ENCODE data around the gene FMNL3. TPM values are rescaled to one million over a fixed set of nuclear protein-coding genes. Genes with fewer than 3 reads are reported as not detected.

The FMNL3 gene
- polyA plus RNA-seq, 1 donor from 2014 or later, result 9.3 TPM

Small RNA genes lying within 50 kb of the gene (small RNA-seq; reads per million reads assigned to genes)
- gene AC020612.2 (0 reads per million in 3 experiments), gene HIGD1AP9 (0 reads per million in 3 experiments), gene POLR2KP1 (0 reads per million in 3 experiments), gene RNU6-834P (0 to 0.46 (median 0) reads per million in 3 experiments)

Other genes starting within 250 kb of the FMNL3 start
- 0.63 and 3.0 TPM in 2 replicates for gene KCNH3, start 168.4 kb downstream of the FMNL3 start, polyA plus RNA-seq
- 109 and 112 TPM in 2 replicates for gene MCRS1, start 139.3 kb downstream of the FMNL3 start, polyA plus RNA-seq
- not detected in 2 replicates for gene FAM186B, start 101.8 kb downstream of the FMNL3 start, polyA plus RNA-seq
- 42.0 and 48.4 TPM in 2 replicates for gene PRPF40B, start 83.8 kb downstream of the FMNL3 start, polyA plus RNA-seq
- gene TMBIM6, start 34.2 kb upstream of the FMNL3 start, polyA plus RNA-seq, result 308 and 318 TPM in 2 replicates
- gene NCKAP5L, start 121.0 kb upstream of the FMNL3 start, polyA plus RNA-seq, result 6.2 and 6.5 TPM in 2 replicates
- 10.0 and 11.0 TPM in 2 replicates for gene BCDIN3D, start 135.7 kb upstream of the FMNL3 start, polyA plus RNA-seq
- 4.0 and 5.3 TPM in 2 replicates for gene FAIM2, start 196.5 kb upstream of the FMNL3 start, polyA plus RNA-seq
- gene AQP2, start 243.3 kb upstream of the FMNL3 start, polyA plus RNA-seq, result not detected in 2 replicates